ENCODE data around the gene KANTR. TPM values are rescaled to one million over a fixed set of nuclear protein-coding genes. Genes with fewer than 3 reads are reported as not detected.

Gene KANTR
- polyA plus RNA-seq, 1 donor from 2014 or later = 37.5 TPM

GRCh38 chrX:53085661-53086229 is 8.2 kb upstream of the KANTR start:
- H3K9ac ChIP-seq (ENCODE audit: low read length) = no peak overlapping the region
- no peaks in the 10 kb centered on the region for H3K9me3 ChIP-seq (ENCODE audit: low read length)
- no peak overlapping the region for H3K4me3 ChIP-seq (ENCODE audit: low read length)
- H3K27me3 ChIP-seq (ENCODE audit: insufficient read depth, low read depth, low read length) = no peaks in the 10 kb centered on the region
- no peaks in the 10 kb centered on the region for H4K20me1 ChIP-seq (ENCODE audit: insufficient read depth)
- no peak overlapping the region for H3K4me2 ChIP-seq (ENCODE audit: low read length)
- no peaks in the 10 kb centered on the region for H3K36me3 ChIP-seq (ENCODE audit: insufficient read depth, low read length)
- H3K27ac ChIP-seq (ENCODE audit: low read length) = no peak overlapping the region
- H3F3A ChIP-seq (ENCODE audit: insufficient read depth, low read length, poor library complexity, severe bottlenecking) = no peaks in the 10 kb centered on the region
- H2AFZ ChIP-seq (ENCODE audit: low read depth, low read length) = no peak overlapping the region
- H3K9me2 ChIP-seq (ENCODE audit: insufficient read depth, low read length) = no peaks in the 10 kb centered on the region
- no peak for TF ChIP-seq TAF1 (IDR thresholded peaks at IDR 0.05; ENCODE audit: low read depth)
- no peak for TF ChIP-seq SMC3 (conservative IDR thresholded peaks at IDR 0.05; ENCODE audit: poor library complexity)
- TF ChIP-seq EZH2 (IDR thresholded peaks at IDR 0.05; ENCODE audit: borderline replicate concordance, insufficient read depth, low read length, poor library complexity, severe bottlenecking) = no peak
- TF ChIP-seq RAD21 (conservative IDR thresholded peaks at IDR 0.05) = no peak
- no peaks in the 10 kb centered on the region for H3K79me2 ChIP-seq (replicated peaks; ENCODE audit: insufficient read depth, low read length)

GRCh38 chrX:53086464-53086863 is 7.5 kb upstream of the KANTR start:
- Histone ChIP-seq H3K9ac (ENCODE audit: low read length) (no peak overlapping the region), H3K27ac (ENCODE audit: low read length) (no peak overlapping the region), H3K9me2 (ENCODE audit: insufficient read depth, low read length) (no peaks in the 10 kb centered on the region), H4K20me1 (ENCODE audit: insufficient read depth) (no peaks in the 10 kb centered on the region), H3K79me2 (replicated peaks; ENCODE audit: insufficient read depth, low read length) (no peaks in the 10 kb centered on the region), H3F3A (ENCODE audit: insufficient read depth, low read length, poor library complexity, severe bottlenecking) (no peaks in the 10 kb centered on the region), H3K4me3 (ENCODE audit: low read length) (no peak overlapping the region), H3K4me2 (ENCODE audit: low read length) (no peak overlapping the region), H2AFZ (ENCODE audit: low read depth, low read length) (no peak overlapping the region), H3K27me3 (ENCODE audit: insufficient read depth, low read depth, low read length) (no peaks in the 10 kb centered on the region), H3K36me3 (ENCODE audit: insufficient read depth, low read length) (no peaks in the 10 kb centered on the region), H3K9me3 (ENCODE audit: low read length) (no peaks in the 10 kb centered on the region)
- TF ChIP-seq REST (IDR thresholded peaks at IDR 0.05; ENCODE audit: borderline replicate concordance) (no peak), EP300 (conservative IDR thresholded peaks at IDR 0.05; ENCODE audit: poor library complexity, severe bottlenecking) (no peak), MXI1 (conservative IDR thresholded peaks at IDR 0.05; ENCODE audit: poor library complexity, severe bottlenecking) (no peak), RAD21 (conservative IDR thresholded peaks at IDR 0.05) (no peak), TAF1 (IDR thresholded peaks at IDR 0.05; ENCODE audit: low read depth) (no peak), POLR2AphosphoS5 (IDR thresholded peaks at IDR 0.05) (no peak), SMC3 (conservative IDR thresholded peaks at IDR 0.05; ENCODE audit: poor library complexity) (no peak), CTCF (IDR thresholded peaks at IDR 0.05; ENCODE audit: poor library complexity, severe bottlenecking) (no peak), EZH2 (IDR thresholded peaks at IDR 0.05; ENCODE audit: borderline replicate concordance, insufficient read depth, low read length, poor library complexity, severe bottlenecking) (no peak)
